GM12878 (cell line): ENCODE results near the gene ADAMTS2.

Experiments used
- ASH2L ChIP-seq: fragments of 300-600, 200-600 bp; sonication (generic); IDR thresholded peaks from 2 replicates; pipeline ENCODE4 v1.6.1; 2017; ENCODE audit warnings: low read depth, mild to moderate bottlenecking, borderline replicate concordance
- ATF7 ChIP-seq: fragments of 450-650 bp; IDR thresholded peaks from 2 replicates; pipeline ENCODE4 v1.6.1; 2016; ENCODE audit warnings: low read depth, mild to moderate bottlenecking
- ESRRA ChIP-seq: IDR thresholded peaks from 2 replicates; pipeline ENCODE4 v1.6.1; 2012; ENCODE audit warnings: mild to moderate bottlenecking, low read length, improper control_type of control experiment
- EZH2 ChIP-seq: IDR thresholded peaks from 2 replicates; pipeline ENCODE4 v1.6.1; 2012; ENCODE audit warnings: low read depth, mild to moderate bottlenecking, control low read depth, inconsistent platforms, low read length, borderline replicate concordance; ENCODE audit not compliant: control insufficient read depth
- FOXM1 ChIP-seq: IDR thresholded peaks from 2 replicates; pipeline ENCODE4 v1.6.1; 2012; ENCODE audit warnings: low read depth, mild to moderate bottlenecking, inconsistent platforms, low read length, moderate library complexity
- HCFC1 ChIP-seq: fragments of 150-350 bp; IDR thresholded peaks from 2 replicates; pipeline ENCODE4 v1.6.1; 2014; ENCODE audit warnings: low read length
- POLR2A ChIP-seq: IDR thresholded peaks from 2 replicates; pipeline ENCODE4 v1.6.1; 2011; ENCODE audit warnings: low read depth, mild to moderate bottlenecking, low read length
- RAD21 ChIP-seq: IDR thresholded peaks from 2 replicates; pipeline ENCODE4 v1.6.1; 2011; ENCODE audit warnings: mild to moderate bottlenecking, low read depth, low read length, moderate library complexity; ENCODE audit not compliant: insufficient read depth
- RFX5 ChIP-seq: IDR thresholded peaks from 2 replicates; pipeline ENCODE4 v1.6.1; 2011; ENCODE audit warnings: low read depth, low read length, improper control_type of control experiment
- SRF ChIP-seq, 2 experiments: IDR thresholded peaks; 2 replicates each; pipeline ENCODE4 v1.6.1; 2011; ENCODE audit warnings: low read depth in 2 of 2, low read length in 2 of 2, mild to moderate bottlenecking in 1 of 2, moderate library complexity in 1 of 2
- TAF1 ChIP-seq: IDR thresholded peaks from 2 replicates; pipeline ENCODE4 v1.6.1; 2011; ENCODE audit warnings: mild to moderate bottlenecking, low read depth, low read length, borderline replicate concordance
- TF ChIP-seq, protein P1 (sequence below): IDR thresholded peaks from 2 replicates; pipeline ENCODE4 v1.6.1; 2012; ENCODE audit warnings: low read depth, low read length, improper control_type of control experiment
- TF ChIP-seq, protein P2 (sequence below), 3 experiments: IDR thresholded peaks in 2 of 3; conservative IDR thresholded peaks in 1 of 3; 2 replicates each; pipeline ENCODE4 v1.5.1; 2011; ENCODE audit warnings: low read depth in 3 of 3, low read length in 3 of 3, mild to moderate bottlenecking in 3 of 3, control low read depth in 2 of 3, moderate library complexity in 2 of 3, inconsistent platforms in 1 of 3, mixed read lengths in 1 of 3; ENCODE audit not compliant: control insufficient read depth in 2 of 3, insufficient read depth in 1 of 3; ENCODE audit errors: extremely low read depth in 1 of 3

DNA sequence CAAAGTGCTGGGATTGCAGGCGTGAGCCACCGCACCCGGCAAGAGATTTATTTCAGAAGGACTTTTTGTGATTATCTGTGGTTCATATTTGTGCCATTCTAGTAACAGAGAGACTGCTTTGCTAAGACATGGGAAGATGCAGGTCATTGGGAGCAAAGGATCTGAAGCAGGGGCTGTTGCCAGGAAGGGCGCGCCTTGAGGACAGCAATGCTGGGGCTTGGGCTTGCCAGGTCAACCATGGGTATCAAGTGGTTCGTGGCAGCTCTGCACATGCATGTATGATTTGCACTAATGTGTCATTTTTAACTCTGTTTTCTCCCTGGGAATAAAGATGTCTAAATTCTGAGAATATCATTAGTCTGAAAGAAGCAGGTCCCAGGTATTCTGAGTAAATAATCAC, 17.0 kb downstream of the ADAMTS2 start:
- TF ChIP-seq TAF1 (no peak), RFX5 (no peak), POLR2A (no peak), ATF7 (no peak), FOXM1 (no peak), HCFC1 (no peak), ESRRA (no peak), EZH2 (no peak), RAD21 (no peak), SRF (IDR thresholded peaks at IDR 0.05; ENCODE audit: low read depth in 2 of 2, low read length in 2 of 2) (no peak), ASH2L (no peak)
- TF ChIP-seq, protein P1, sequence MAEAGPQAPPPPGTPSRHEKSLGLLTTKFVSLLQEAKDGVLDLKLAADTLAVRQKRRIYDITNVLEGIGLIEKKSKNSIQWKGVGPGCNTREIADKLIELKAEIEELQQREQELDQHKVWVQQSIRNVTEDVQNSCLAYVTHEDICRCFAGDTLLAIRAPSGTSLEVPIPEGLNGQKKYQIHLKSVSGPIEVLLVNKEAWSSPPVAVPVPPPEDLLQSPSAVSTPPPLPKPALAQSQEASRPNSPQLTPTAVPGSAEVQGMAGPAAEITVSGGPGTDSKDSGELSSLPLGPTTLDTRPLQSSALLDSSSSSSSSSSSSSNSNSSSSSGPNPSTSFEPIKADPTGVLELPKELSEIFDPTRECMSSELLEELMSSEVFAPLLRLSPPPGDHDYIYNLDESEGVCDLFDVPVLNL: no peak
- TF ChIP-seq, protein P2, sequence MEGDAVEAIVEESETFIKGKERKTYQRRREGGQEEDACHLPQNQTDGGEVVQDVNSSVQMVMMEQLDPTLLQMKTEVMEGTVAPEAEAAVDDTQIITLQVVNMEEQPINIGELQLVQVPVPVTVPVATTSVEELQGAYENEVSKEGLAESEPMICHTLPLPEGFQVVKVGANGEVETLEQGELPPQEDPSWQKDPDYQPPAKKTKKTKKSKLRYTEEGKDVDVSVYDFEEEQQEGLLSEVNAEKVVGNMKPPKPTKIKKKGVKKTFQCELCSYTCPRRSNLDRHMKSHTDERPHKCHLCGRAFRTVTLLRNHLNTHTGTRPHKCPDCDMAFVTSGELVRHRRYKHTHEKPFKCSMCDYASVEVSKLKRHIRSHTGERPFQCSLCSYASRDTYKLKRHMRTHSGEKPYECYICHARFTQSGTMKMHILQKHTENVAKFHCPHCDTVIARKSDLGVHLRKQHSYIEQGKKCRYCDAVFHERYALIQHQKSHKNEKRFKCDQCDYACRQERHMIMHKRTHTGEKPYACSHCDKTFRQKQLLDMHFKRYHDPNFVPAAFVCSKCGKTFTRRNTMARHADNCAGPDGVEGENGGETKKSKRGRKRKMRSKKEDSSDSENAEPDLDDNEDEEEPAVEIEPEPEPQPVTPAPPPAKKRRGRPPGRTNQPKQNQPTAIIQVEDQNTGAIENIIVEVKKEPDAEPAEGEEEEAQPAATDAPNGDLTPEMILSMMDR (IDR thresholded peaks at IDR 0.05 in 2 of 3, conservative IDR thresholded peaks at IDR 0.05 in 1 of 3; ENCODE audit: control insufficient read depth in 2 of 3, extremely low read depth in 1 of 3, insufficient read depth in 1 of 3, low read depth in 3 of 3, low read length in 3 of 3): no peak
